ENCODE measurements around the gene ZNF322.

The ZNF322 gene

GRCh38 chr6:26627843-26628242 lies 31.7 kb downstream of the ZNF322 start:
- TF ChIP-seq, protein P1, sequence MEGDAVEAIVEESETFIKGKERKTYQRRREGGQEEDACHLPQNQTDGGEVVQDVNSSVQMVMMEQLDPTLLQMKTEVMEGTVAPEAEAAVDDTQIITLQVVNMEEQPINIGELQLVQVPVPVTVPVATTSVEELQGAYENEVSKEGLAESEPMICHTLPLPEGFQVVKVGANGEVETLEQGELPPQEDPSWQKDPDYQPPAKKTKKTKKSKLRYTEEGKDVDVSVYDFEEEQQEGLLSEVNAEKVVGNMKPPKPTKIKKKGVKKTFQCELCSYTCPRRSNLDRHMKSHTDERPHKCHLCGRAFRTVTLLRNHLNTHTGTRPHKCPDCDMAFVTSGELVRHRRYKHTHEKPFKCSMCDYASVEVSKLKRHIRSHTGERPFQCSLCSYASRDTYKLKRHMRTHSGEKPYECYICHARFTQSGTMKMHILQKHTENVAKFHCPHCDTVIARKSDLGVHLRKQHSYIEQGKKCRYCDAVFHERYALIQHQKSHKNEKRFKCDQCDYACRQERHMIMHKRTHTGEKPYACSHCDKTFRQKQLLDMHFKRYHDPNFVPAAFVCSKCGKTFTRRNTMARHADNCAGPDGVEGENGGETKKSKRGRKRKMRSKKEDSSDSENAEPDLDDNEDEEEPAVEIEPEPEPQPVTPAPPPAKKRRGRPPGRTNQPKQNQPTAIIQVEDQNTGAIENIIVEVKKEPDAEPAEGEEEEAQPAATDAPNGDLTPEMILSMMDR (IDR thresholded peaks at IDR 0.05; ENCODE audit: control insufficient read depth, insufficient read depth, low read depth, low read length, missing control alignments) = no peak
- DNase-seq (ENCODE audit: low read depth) = no peak
- no peak overlapping the region for H3K4me3 ChIP-seq (ENCODE audit: control insufficient read depth, low read depth, low read length)

DNA sequence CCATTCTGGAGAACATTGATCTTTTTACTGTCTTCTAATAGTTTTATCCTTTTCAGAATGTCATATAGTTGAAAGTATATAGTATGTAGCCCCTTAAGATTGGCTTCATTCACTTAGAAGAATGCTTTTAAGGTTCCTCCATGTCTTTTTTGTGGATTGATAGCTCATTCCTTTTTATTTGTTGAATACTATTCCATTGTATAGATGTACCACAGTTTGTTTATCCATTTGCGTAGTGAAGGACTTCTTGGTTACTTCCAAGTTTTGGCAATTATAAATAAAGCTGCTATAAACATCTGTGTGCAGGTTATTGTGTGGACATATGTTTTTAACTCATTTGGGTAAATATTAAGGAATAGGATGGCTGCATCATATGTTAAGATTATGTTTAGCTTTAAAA lies 35.0 kb downstream of the ZNF322 start:
- TF ChIP-seq, protein P1 (IDR thresholded peaks at IDR 0.05; ENCODE audit: control insufficient read depth, insufficient read depth, low read depth, low read length, missing control alignments) = no peak
- DNase-seq (ENCODE audit: low read depth) = no peak
- H3K4me3 ChIP-seq (ENCODE audit: control insufficient read depth, low read depth, low read length) = no peak overlapping the region

- TF ChIP-seq, protein P1 (IDR thresholded peaks at IDR 0.05; ENCODE audit: control insufficient read depth, insufficient read depth, low read depth, low read length, missing control alignments) = no peak
- no peak for DNase-seq (ENCODE audit: low read depth)
- no peak overlapping the region for H3K4me3 ChIP-seq (ENCODE audit: control insufficient read depth, low read depth, low read length)
Observed at GRCh38 chr6:26623339-26623859, 36.1 kb downstream of the ZNF322 start.

GRCh38 chr6:26613689-26614683 lies 45.6 kb downstream of the ZNF322 start:
- TF ChIP-seq, protein P1 (IDR thresholded peaks at IDR 0.05; ENCODE audit: control insufficient read depth, insufficient read depth, low read depth, low read length, missing control alignments) = no peak
- no peak overlapping the region for H3K4me3 ChIP-seq (ENCODE audit: control insufficient read depth, low read depth, low read length)
- DNase-seq (ENCODE audit: low read depth) = no peak

- H3K4me3 ChIP-seq (ENCODE audit: control insufficient read depth, low read depth, low read length) = no peak overlapping the region
Observed at GRCh38 chr6:26613201-26613600, 46.3 kb downstream of the ZNF322 start.

DNA sequence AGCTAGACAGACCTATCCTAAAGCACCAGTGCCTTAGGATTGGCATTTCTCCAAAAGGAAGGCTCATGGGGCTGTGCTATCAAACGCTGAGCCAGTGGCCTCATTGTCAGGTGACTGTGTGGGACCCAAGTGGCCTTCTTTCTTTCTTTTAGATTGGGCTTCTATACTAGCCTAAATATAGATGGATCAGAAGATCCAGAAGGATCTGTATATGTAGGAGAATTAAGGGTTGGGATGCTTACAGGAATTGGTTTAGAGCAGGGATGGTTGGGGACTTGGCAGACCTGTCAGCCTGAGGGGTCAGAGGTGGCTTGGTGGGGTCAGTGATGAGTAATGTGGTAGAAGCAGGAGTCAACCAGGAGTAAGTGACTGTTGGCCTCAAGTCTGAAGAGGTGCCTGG lies 47.9 kb downstream of the ZNF322 start:
- TF ChIP-seq, protein P1 (IDR thresholded peaks at IDR 0.05; ENCODE audit: control insufficient read depth, insufficient read depth, low read depth, low read length, missing control alignments) = no peak
- no peak overlapping the region for H3K4me3 ChIP-seq (ENCODE audit: control insufficient read depth, low read depth, low read length)
- no peak for DNase-seq (ENCODE audit: low read depth)

More at GRCh38 chr6:26613201-26613600, 46.3 kb downstream of the ZNF322 start:
- TF ChIP-seq, protein P1 (IDR thresholded peaks at IDR 0.05; ENCODE audit: control insufficient read depth, insufficient read depth, low read depth, low read length, missing control alignments) = no peak
- DNase-seq (ENCODE audit: low read depth) = no peak

Data from AG09309 (cell line).